Sigmoid colon (tissue), 4 donors: ENCODE results near the gene HSH2D.
"Not testable (repeated sequence)": the region's sequence is repeated elsewhere in the genome, so short reads cannot be mapped to it uniquely, and the experiment has no call there.

Experiments used
- POLR2A ChIP-seq, 2 donors: fragments of 450-650 bp; IDR thresholded peaks; one replicate each; pipeline ENCODE4 v1.6.1; 2016; ENCODE audit warnings: antibody characterized with exemption in 2 of 2, mild to moderate bottlenecking in 2 of 2, moderate library complexity in 2 of 2
- POLR2AphosphoS5 ChIP-seq, 4 donors: sonication (generic); formaldehyde crosslinking; IDR thresholded peaks; one replicate each; pipeline ENCODE4 v1.6.1; 2017; ENCODE audit warnings: antibody characterized with exemption in 4 of 4
- TF ChIP-seq, protein P1 (sequence below), 4 experiments: fragments of 450-650 bp in 3 of 4; fragments of 200-600 bp in 1 of 4; IDR thresholded peaks; one replicate each; pipeline ENCODE4 v1.5.1; 2016 to 2019; ENCODE audit warnings: antibody characterized with exemption in 4 of 4, mild to moderate bottlenecking in 3 of 4, moderate library complexity in 2 of 4

DNA sequence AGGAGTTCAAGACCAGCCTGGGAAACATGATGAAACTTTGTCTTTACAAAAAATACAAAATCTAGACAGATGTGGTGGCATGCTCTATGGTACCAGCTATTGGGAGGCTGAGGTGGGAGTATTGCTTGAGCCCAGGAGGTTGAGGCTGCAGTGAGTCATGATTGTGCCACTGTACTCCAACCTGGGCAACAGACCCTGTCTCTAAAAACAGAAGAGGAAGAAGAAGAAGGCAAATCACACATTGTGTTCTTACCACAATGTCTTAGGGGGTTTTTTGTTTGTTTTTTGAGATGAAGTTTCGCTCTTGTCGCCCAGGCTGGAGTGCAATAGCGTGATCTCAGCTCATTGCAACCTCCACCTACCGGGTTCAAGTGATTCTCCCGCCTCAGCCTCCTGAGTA lies 35.4 kb downstream of the HSH2D start:
- TF ChIP-seq, protein P1, sequence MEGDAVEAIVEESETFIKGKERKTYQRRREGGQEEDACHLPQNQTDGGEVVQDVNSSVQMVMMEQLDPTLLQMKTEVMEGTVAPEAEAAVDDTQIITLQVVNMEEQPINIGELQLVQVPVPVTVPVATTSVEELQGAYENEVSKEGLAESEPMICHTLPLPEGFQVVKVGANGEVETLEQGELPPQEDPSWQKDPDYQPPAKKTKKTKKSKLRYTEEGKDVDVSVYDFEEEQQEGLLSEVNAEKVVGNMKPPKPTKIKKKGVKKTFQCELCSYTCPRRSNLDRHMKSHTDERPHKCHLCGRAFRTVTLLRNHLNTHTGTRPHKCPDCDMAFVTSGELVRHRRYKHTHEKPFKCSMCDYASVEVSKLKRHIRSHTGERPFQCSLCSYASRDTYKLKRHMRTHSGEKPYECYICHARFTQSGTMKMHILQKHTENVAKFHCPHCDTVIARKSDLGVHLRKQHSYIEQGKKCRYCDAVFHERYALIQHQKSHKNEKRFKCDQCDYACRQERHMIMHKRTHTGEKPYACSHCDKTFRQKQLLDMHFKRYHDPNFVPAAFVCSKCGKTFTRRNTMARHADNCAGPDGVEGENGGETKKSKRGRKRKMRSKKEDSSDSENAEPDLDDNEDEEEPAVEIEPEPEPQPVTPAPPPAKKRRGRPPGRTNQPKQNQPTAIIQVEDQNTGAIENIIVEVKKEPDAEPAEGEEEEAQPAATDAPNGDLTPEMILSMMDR (IDR thresholded peaks at IDR 0.05), result not testable (repeated sequence)
- TF ChIP-seq POLR2AphosphoS5, POLR2A (IDR thresholded peaks at IDR 0.05): not testable (repeated sequence)
